ENCODE results near the gene PAX5.

The PAX5 gene

GRCh38 chr9:37025071-37025822 lies 8.8 kb downstream of the PAX5 start:
- in situ Hi-C loops (cut with HindIII; ENCODE audit: low sequenced_read_pairs), result no loop called here

DNA sequence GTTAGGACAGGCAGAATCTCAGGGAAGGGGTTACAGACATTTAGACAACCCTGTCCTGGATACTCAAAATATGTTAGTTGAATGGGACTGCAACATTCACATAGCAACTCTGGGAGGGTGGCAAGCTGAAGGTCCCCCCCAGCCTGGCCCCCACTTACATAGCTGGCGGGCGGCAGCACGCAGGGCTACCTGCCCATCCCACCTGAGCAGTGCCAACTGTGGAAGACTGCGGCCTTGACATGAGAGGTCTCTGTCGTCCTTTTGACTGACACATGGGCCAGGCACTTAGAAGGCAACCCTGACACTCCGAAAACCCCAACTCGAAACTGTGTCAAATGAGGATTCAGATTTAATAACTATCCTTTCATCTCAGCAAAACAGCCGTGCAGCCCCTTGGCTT lies 16.5 kb downstream of the PAX5 start:
- in situ Hi-C loops (cut with HindIII; ENCODE audit: low sequenced_read_pairs), result no loop called here

DNA sequence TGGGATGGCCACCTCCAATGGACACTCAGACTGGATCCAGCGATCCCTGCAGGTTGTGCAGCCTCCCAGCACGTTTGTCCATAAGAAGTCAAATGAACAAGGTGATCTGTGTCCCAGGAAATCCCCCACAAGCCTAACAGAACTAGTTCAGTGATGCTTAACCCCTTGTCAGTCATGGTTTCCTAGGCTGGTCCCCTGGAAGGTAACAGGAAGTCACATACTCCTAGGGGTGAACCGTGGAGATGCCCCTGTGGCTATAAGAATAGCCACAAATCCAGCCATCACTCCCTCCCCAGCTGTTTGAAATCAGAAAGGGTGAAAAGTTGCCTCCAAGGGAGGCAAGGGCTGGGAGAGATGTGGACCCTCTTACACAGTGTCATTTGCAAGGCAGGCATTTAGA lies 22.5 kb downstream of the PAX5 start:
- in situ Hi-C loops (cut with HindIII; ENCODE audit: low sequenced_read_pairs), result no loop called here

- in situ Hi-C loops (cut with HindIII; ENCODE audit: low sequenced_read_pairs), result no loop called here
These were observed 23.1 kb downstream of the PAX5 start for GRCh38 chr9:37010976-37011375.

- in situ Hi-C loops (cut with HindIII; ENCODE audit: low sequenced_read_pairs), result no loop called here
These were observed 23.9 kb downstream of the PAX5 start for GRCh38 chr9:37010180-37010579.

DNA sequence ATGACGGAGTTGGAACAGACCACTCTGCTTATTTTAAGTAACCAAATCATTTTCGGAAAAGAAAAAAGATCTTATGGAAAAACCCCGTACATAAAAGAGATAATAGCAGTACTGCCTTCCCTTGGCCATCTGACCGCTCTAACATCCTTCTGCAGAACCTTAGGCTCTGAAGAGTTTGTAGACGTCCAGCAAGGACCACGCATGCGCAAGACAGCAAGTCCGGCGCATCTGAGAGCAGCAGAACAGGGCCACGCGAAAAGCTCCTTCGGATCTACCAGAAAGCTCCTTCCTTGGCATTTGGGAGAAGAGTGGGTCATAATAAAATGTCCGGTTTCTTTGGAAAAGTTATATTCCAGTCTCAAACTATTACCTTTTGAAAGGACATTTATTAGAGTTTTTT lies 26.8 kb downstream of the PAX5 start:
- in situ Hi-C loops (cut with HindIII; ENCODE audit: low sequenced_read_pairs), result no loop called here

- in situ Hi-C loops (cut with HindIII; ENCODE audit: low sequenced_read_pairs), result no loop called here
These were observed 28.4 kb downstream of the PAX5 start for GRCh38 chr9:37005517-37006140.

DNA sequence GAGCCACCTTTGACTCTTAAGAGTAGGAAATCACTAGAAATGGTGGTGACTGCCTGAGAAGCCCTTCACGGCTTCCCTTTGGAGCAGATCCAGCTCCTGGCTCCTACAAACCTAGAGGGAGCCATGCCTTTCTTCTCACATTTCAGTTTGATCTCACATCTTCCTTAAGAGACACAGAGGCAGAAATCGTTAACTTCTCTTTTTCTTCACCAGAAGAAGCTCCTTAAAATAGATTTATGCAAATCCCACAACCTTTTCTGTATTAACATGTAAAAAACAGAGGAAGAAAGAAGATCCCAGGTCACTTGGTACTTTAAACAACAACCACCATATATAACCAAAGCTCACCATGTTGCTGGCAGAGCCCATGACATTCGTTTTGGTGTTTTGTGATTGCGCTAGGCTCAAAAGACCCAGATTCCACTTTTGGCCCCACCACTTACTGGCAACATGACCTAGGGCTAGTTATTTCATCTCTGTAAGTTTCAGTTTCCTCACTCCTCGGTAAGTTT lies 29.6 kb downstream of the PAX5 start:
- in situ Hi-C loops (cut with HindIII; ENCODE audit: low sequenced_read_pairs), result no loop called here

DNA sequence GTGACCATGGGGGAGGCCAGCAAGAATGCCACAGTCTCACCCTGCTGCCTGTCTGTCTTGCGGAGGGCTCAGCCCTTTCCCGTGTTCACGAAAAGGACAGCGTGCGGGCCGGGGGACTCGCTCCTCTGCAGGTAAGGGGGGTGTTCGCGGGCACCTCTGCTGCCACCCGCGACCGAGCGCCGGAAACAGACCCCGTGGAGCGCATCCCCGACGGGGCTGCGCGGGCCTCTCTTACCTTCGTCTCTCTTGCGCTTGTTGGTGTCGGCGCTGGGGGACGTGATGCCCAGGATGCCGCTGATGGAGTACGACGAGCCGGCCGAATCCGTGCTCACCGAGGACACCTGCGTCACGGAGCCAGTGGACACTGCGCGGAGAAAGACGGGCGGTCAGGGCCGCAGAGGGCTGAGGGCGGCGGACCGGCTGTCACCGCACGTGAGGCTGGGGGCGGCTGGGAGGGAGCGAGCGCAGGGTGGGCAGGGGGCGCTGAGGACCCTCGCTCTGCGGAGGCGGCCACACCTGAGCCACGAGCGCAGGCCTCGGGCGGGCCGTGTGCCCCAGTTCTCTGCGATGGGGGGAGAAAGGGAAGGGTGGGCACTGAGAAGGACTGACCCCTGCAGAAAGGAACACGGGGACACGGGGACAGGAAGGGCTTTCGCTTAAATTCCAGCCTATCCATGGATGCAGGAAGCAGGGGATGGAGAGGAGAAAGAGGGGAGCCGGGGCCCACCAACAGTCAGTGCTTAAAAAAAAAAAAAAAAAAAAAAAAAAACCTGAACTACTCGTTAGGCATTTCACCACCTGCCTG lies 31.5 kb downstream of the PAX5 start:
- in situ Hi-C loops (cut with HindIII; ENCODE audit: low sequenced_read_pairs), result no loop called here

- in situ Hi-C loops (cut with HindIII; ENCODE audit: low sequenced_read_pairs), result no loop called here
These were observed 32.0 kb downstream of the PAX5 start for GRCh38 chr9:37002036-37002412.

DNA sequence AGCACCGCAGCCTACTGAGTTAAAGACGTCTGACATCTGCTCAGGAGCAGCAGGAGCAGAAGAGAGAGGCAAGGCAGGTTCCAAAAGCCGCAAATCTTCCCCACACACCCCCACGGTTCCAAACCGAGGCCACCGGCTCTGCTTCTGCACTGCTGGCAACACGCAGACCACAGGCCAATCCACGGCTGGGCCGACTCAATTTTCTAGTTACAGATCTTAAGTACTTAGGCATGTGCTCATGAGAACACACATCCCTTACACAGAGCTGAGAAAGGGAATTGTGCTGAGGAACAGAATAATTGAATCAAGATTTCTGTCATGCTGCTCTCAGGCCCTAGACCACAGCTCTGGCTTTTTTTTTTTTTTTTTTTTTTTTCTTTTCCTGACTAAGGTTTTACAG lies 32.6 kb downstream of the PAX5 start:
- in situ Hi-C loops (cut with HindIII; ENCODE audit: low sequenced_read_pairs), result no loop called here

- in situ Hi-C loops (cut with HindIII; ENCODE audit: low sequenced_read_pairs), result no loop called here
These were observed 34.2 kb downstream of the PAX5 start for GRCh38 chr9:36999728-37000333.

DNA sequence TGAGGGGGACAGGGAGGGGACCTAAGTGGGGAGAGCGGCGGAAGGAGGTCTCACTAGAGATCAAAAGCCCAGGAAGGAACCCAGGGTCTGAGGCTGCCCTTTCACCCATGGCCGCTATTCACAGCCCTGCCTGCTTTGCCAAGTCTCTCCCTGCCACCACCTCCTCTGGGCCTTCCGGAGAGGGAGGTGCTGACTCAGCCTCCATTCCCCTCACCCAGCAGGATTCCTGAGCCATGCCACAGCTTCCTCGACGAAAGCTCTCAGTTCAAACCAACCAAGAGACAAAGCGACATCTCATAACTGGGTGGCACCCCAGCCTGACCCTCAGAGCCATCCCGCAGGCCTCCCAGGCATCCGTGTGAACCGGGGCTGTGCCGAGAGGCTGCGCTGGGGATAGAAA lies 36.7 kb downstream of the PAX5 start:
- in situ Hi-C loops (cut with HindIII; ENCODE audit: low sequenced_read_pairs), result no loop called here

- in situ Hi-C loops (cut with HindIII; ENCODE audit: low sequenced_read_pairs), result no loop called here
These were observed 37.4 kb downstream of the PAX5 start for GRCh38 chr9:36996706-36997086.

DNA sequence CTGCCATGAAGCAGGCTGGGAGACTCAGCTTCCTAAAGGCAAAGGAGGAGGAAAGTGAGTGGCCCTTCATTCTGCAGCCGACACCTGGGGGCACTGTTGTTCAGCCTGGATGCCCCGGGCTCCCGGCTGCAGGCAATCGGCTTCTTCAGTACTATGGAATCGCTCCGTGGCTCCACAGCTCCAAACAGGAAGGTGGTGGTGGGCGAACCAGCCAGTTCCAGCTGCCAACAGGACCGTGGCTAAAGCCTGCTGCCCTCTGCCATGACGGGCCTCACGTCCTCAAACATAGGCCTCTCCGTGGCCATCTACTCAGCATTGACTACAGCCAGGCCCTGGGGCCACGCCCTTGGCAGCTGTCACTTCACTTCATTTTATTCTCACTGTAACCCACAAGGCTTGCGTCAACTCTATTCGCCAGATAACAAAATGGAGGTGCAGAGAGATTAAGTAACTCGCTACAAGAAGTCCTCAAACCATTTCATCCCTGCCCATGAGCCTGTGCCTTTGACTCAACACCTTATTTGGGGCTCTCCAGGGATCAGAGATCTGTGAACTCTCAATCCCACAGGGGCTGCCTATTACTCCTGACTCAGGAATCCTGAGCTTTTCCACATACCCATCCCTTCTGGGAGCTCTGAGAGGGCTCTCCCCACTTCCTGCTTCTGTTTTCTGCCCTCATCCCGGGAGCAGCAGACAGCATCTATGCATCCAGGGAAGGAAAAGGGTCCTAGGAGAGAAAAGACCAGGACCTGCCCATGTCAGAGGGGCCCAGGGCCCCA lies 38.0 kb downstream of the PAX5 start:
- in situ Hi-C loops (cut with HindIII; ENCODE audit: low sequenced_read_pairs), result no loop called here

DNA sequence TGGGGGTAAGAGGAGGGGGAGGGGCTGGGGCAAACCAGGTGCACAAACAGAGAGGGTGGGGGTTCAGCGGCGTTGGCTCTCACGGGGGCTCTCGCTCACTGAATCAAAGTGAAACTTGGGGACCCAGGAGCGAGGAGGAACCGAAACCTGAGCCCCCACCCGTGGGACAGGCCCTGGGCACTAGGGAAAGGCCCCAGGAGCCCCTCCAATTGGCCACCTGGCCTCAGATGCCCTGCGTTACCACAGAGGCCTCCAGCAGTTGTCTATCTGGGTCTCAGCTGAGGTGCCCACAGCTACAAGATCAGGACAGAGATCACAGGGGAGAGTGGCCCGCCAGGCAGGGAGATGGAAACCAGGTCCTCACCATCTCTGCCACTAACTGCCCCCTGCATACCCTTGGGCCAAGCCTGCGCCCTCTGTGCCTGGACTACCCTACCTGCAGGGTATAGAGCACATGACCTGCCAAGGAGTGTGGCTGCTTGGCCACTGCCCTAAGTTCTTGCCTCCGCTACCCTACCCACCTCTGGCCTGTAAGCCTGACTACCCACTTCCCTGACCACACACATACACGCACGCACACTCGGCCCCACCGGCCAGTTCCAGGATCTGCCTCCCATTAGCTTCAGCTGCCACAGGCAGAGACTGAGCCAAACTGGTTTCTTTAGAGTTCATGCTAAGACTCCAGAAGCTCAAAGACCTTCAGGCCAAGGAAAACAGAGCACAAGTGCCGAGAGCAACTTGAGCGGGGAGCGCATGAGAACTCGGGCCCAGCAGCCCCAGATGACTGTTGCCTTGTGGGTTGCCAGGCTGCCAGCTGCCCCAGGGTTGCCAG lies 39.9 kb downstream of the PAX5 start:
- in situ Hi-C loops (cut with HindIII; ENCODE audit: low sequenced_read_pairs), result no loop called here

DNA sequence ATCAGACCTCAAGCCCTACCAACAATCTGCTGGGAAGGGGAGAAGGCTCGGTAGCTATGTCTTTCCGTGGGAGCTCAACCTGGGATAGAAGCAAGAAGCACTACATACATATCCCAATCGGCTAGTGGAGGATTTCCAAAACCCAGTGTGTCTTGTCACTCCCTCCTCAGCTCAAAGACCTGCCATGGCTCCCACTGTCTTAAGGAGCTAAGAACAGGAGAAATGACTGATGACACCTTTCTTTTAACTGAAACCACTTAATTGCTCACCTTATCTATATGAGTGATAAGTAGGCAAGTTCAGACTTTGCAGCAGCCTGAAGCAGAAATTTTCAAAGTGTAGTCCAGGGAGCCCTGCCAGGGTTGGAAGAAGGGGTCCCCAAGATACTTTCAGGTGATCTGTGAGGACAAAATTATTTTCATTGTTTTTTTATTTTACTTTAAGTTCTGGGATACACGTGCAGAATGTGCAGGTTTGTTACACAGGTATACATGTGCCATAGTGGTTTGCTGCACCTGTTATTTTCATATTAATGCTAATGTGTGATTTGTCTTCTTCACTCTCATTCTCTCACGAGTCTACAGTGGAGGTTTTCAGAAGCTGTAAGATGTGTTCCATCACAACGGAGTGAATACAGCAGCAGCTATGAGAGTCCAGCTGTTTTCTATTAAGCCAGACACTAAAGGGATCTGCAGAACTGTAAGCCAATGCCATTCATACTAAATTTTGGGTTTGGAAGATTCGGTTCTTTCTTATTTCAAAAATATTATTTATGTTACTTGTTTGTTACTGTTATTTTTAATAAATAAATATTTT lies 41.4 kb downstream of the PAX5 start:
- in situ Hi-C loops (cut with HindIII; ENCODE audit: low sequenced_read_pairs), result no loop called here

GRCh38 chr9:36991516-36992134 lies 42.4 kb downstream of the PAX5 start:
- in situ Hi-C loops (cut with HindIII; ENCODE audit: low sequenced_read_pairs), result no loop called here

Data from DLD1 (cell line).